ENCODE data around the gene SATB2.

SATB2 gene

DNA sequence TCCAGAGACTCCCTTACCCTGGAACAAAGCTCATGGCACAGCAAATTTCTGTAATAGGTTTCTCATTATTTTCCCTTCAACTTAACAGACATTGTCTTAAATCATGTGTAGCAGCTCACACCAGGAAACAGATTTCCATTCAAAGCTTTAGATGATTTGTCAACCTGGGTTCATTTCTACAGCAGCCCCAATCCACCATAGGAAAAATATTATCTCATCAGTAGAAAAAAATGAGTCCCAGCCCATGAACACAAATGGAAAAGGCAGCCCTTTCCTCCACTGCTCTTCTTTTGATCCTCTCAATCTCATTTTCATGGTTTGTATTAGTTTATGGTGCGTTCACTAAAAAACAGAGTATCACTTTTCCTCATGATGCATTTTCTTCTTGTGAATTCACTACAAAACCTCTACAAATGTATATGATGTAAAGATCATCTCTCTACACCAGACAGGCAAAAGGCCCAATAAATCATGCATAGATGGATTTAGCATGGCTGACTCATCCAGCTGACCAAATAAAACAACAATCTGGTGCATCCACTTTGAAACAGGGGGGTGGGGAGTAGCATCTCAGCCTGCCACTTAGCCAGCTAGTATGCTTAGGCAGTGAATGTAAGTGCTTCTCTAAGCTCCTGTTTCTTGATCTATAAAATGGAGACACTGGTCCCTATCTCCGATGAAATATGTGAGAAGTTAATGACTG lies 78.6 kb downstream of the SATB2 start:
- H3K27ac ChIP-seq = no peak overlapping the region
- TF ChIP-seq, protein P1, sequence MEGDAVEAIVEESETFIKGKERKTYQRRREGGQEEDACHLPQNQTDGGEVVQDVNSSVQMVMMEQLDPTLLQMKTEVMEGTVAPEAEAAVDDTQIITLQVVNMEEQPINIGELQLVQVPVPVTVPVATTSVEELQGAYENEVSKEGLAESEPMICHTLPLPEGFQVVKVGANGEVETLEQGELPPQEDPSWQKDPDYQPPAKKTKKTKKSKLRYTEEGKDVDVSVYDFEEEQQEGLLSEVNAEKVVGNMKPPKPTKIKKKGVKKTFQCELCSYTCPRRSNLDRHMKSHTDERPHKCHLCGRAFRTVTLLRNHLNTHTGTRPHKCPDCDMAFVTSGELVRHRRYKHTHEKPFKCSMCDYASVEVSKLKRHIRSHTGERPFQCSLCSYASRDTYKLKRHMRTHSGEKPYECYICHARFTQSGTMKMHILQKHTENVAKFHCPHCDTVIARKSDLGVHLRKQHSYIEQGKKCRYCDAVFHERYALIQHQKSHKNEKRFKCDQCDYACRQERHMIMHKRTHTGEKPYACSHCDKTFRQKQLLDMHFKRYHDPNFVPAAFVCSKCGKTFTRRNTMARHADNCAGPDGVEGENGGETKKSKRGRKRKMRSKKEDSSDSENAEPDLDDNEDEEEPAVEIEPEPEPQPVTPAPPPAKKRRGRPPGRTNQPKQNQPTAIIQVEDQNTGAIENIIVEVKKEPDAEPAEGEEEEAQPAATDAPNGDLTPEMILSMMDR (IDR thresholded peaks at IDR 0.05) = no peak
- no peak for TF ChIP-seq ZFX (IDR thresholded peaks at IDR 0.05; ENCODE audit: borderline replicate concordance)

DNA sequence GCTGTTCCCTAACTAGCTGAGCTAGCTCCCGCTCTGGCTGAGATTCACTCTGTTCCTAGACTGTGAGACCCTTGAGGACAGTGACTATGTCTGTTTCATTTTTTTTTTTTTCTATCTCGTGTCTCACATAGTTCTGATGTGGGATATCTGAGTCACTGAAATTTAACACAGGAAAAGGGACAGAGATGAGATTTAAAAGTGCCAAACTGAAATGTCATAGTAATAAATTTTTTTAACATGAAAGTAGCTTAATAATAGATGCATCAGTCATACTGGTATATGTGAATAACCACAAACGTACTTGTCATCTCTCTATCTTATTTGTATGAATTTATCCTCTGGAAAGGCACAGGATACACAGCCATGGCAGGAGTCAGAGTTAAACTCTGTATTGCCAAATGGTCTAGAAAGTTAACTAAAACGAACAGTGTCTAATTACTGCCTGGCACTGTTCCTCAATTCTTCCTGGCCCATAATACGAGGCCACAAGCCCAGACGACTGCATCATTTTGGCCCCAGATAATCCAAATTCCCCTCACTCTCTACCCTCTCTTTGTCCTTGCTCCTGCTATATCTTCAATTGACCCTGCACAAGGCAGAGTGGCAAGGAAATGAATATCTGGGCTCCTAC lies 87.5 kb downstream of the SATB2 start:
- H3K27ac ChIP-seq = no peak overlapping the region
- TF ChIP-seq, protein P1 (IDR thresholded peaks at IDR 0.05) = no peak
- TF ChIP-seq ZFX (IDR thresholded peaks at IDR 0.05; ENCODE audit: borderline replicate concordance) = no peak

DNA sequence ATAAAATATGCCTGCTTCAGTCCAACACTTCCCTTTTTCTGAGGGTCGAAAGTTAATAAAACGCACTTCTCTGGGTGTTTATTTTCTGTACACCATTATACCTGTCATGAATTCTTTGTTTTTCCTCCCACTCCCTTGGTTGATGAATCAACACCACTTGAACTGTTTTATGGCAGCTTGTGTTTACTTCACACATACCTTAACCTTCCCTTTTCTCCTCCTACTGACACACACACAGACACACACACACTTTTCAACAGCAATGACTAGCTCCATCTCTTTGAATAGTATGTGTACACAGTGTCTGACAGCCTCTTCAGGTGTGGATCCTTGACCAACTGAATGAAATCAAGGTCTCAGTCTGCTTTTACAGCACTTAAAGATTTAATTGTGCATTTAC lies 91.3 kb downstream of the SATB2 start:
- no peak for TF ChIP-seq ZFX (IDR thresholded peaks at IDR 0.05; ENCODE audit: borderline replicate concordance)
- TF ChIP-seq, protein P1 (IDR thresholded peaks at IDR 0.05) = no peak
- H3K27ac ChIP-seq = no peak overlapping the region

DNA sequence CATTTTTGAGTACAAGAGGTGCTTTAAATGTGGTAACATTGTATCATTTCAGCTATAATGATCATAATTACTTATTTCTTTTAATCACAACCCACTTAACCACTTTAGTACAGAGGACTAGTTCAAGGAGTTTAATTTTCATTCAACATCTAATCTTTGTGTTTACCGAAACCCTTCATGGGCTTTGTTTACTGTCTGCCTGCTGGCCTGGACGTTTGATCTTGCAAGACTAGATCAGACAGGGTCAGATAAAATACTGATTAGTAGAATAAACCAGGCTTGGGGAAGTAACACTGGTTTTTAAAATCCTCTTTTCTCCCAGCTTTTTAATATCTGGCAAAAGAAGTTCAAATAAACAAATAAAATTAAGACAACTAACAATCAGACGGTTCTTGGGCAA lies 93.6 kb downstream of the SATB2 start:
- TF ChIP-seq, protein P1 (IDR thresholded peaks at IDR 0.05) = no peak
- no peak for TF ChIP-seq ZFX (IDR thresholded peaks at IDR 0.05; ENCODE audit: borderline replicate concordance)

DNA sequence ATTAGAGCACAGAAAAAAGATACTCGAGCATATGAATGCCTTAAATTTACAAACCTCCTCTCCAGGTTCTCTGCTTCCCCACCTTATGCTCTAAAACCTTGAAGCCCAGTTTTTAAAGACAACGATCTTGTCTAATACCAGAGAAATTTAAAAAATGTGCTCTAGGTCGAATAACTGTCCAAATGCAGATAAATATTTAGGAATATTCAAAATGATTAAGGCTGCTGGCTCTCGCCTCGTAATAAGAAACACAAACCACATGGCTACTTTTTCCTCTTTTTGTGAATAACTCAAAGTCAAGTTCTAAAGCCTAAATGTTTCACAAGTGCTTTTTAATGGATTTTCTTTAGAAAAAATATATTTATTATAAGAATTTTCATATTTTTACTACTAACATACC lies 101.3 kb downstream of the SATB2 start:
- no peak overlapping the region for H3K27ac ChIP-seq
- TF ChIP-seq, protein P1 (IDR thresholded peaks at IDR 0.05) = no peak
- no peak for TF ChIP-seq ZFX (IDR thresholded peaks at IDR 0.05; ENCODE audit: borderline replicate concordance)

More for the DNA sequence above, 93.6 kb downstream of the SATB2 start:
- no peak overlapping the region for H3K27ac ChIP-seq

DNA sequence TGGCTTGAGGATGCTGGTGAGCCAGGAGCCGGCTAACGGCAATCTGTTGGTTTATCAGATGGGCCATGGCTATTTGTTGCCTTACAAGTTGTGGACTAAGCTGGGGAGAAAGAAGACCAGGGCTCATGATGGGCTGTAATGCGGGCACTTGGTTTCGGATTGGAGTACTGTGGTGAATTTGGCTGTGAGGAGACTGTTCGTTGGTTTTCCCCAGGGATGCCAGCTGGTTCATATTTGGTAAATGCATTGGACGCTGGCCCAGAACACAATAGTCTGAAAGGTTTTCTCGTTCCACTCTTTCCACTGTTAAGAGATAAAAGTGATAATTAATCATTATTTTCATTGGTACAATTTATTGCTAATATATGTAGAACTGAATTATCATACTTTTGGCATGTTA lies 108.9 kb downstream of the SATB2 start:
- TF ChIP-seq, protein P1 (IDR thresholded peaks at IDR 0.05) = no peak
- TF ChIP-seq ZFX (IDR thresholded peaks at IDR 0.05; ENCODE audit: borderline replicate concordance) = no peak
- no peak overlapping the region for H3K27ac ChIP-seq

DNA sequence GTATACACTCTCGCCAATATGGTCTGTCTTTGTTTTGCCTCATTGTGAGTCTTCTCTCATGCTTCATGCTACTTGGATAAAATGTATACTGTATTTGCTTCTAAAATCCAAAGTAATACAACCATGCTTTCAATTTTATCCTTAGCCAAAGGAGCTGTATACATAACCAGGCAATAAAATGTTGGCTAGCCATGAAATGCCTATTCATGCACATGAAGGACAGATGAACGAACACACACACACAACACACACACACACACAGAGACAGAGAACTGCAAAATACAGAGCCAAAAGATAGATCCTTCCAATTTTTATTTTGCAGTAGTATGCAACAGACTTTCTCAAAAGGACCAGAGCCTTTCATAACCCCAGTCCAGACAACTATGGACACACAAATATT lies 113.7 kb downstream of the SATB2 start:
- no peak for TF ChIP-seq ZFX (IDR thresholded peaks at IDR 0.05; ENCODE audit: borderline replicate concordance)
- TF ChIP-seq, protein P1 (IDR thresholded peaks at IDR 0.05) = no peak
- no peak overlapping the region for H3K27ac ChIP-seq
